Neuronal stem cell (in vitro differentiated cells): ENCODE results near the gene SVOPL.
"Not testable (repeated sequence)": the region's sequence is repeated elsewhere in the genome, so short reads cannot be mapped to it uniquely, and the experiment has no call there.

Source experiments
- DNase-seq: peaks from one replicate; pipeline ENCODE4 v3.0.0-alpha.2; 2013; ENCODE audit warnings: low spot score
- H2AFZ ChIP-seq: one replicate; pipeline ENCODE4 v1.6.1; 2013; ENCODE audit warnings: mild to moderate bottlenecking, low read length, inconsistent platforms
- H2AK5ac ChIP-seq: 2 replicates; pipeline ENCODE4 v1.6.1; 2013; ENCODE audit warnings: low read depth, mild to moderate bottlenecking, inconsistent platforms, low read length, moderate library complexity, mixed read lengths
- H2BK120ac ChIP-seq: 2 replicates; pipeline ENCODE4 v1.6.1; 2013; ENCODE audit warnings: low read depth, mild to moderate bottlenecking, inconsistent platforms, low read length, moderate library complexity, mixed read lengths
- H2BK12ac ChIP-seq: one replicate; pipeline ENCODE4 v1.6.1; 2013; ENCODE audit warnings: low read length, inconsistent platforms
- H2BK15ac ChIP-seq: 2 replicates; pipeline ENCODE4 v1.6.1; 2013; ENCODE audit warnings: mild to moderate bottlenecking, low read length, inconsistent platforms, mixed read lengths
- H2BK5ac ChIP-seq: one replicate; pipeline ENCODE4 v1.6.1; 2013; ENCODE audit warnings: inconsistent platforms, mild to moderate bottlenecking, low read length, moderate library complexity
- H3K14ac ChIP-seq: one replicate; pipeline ENCODE4 v1.6.1; 2013; ENCODE audit warnings: low read length, inconsistent platforms
- H3K18ac ChIP-seq: 2 replicates; pipeline ENCODE4 v1.6.1; 2013; ENCODE audit warnings: low read length, inconsistent platforms
- H3K23ac ChIP-seq: 2 replicates; pipeline ENCODE4 v1.6.1; 2013; ENCODE audit warnings: low read depth, mild to moderate bottlenecking, mixed read lengths, low read length, inconsistent platforms; ENCODE audit not compliant: poor library complexity
- H3K27ac ChIP-seq: replicated peaks from 3 replicates; pipeline ENCODE4 v1.5.1; 2013; ENCODE audit warnings: low read length, inconsistent platforms
- H3K27me3 ChIP-seq, 3 experiments: 2 replicates each; pipeline ENCODE4 v1.6.1; 2013; ENCODE audit warnings: low read length in 3 of 3, mild to moderate bottlenecking in 2 of 3, inconsistent platforms in 1 of 3, low read depth in 1 of 3, mixed read lengths in 1 of 3, moderate library complexity in 1 of 3; ENCODE audit not compliant: control insufficient read depth in 3 of 3, insufficient read depth in 3 of 3
- H3K36me3 ChIP-seq, 2 donors: replicated peaks in 1 of 2; 2 replicates each; pipeline ENCODE4 v1.6.1; 2013; ENCODE audit warnings: low read length in 2 of 2; ENCODE audit not compliant: control insufficient read depth in 2 of 2, insufficient read depth in 2 of 2
- H3K4ac ChIP-seq: 2 replicates; pipeline ENCODE4 v1.6.1; 2013; ENCODE audit warnings: inconsistent platforms, mild to moderate bottlenecking, low read length, moderate library complexity
- H3K4me1 ChIP-seq, 2 donors: 1 replicate in 1 of 2; 2 replicates in 1 of 2; pipeline ENCODE4 v1.6.1; 2013; ENCODE audit warnings: low read length in 2 of 2, low read depth in 1 of 2; ENCODE audit not compliant: control insufficient read depth in 2 of 2, insufficient read depth in 1 of 2
- H3K4me2 ChIP-seq: one replicate; pipeline ENCODE4 v1.6.1; 2013; ENCODE audit warnings: mild to moderate bottlenecking, low read length, inconsistent platforms; ENCODE audit not compliant: insufficient read depth, poor library complexity, severe bottlenecking
- H3K4me3 ChIP-seq, 2 donors: 2 replicates each; pipeline ENCODE4 v1.5.1; 2013; ENCODE audit warnings: low read length in 2 of 2, mild to moderate bottlenecking in 2 of 2, inconsistent platforms in 1 of 2, moderate library complexity in 1 of 2
- H3K79me1 ChIP-seq: one replicate; pipeline ENCODE4 v1.6.1; 2013; ENCODE audit warnings: low read depth, mild to moderate bottlenecking, inconsistent platforms, low read length, moderate library complexity
- H3K9ac ChIP-seq: one replicate; pipeline ENCODE4 v1.6.1; 2013; ENCODE audit warnings: mild to moderate bottlenecking, low read depth, low read length, inconsistent platforms; ENCODE audit not compliant: poor library complexity
- H3K9me3 ChIP-seq, 2 donors: replicated peaks in 1 of 2; 2 replicates each; pipeline versions ENCODE3 to v1.6.1; 2013; ENCODE audit warnings: low read length in 2 of 2, mild to moderate bottlenecking in 2 of 2, inconsistent platforms in 1 of 2, low read depth in 1 of 2, mixed read lengths in 1 of 2, moderate library complexity in 1 of 2; ENCODE audit not compliant: control insufficient read depth in 2 of 2, insufficient read depth in 1 of 2
- H4K8ac ChIP-seq: one replicate; pipeline ENCODE4 v1.6.1; 2013; ENCODE audit warnings: low read depth, mild to moderate bottlenecking, inconsistent platforms, low read length, moderate library complexity
- H4K91ac ChIP-seq: one replicate; pipeline ENCODE4 v1.6.1; 2013; ENCODE audit warnings: low read length, low read depth, mild to moderate bottlenecking, inconsistent platforms; ENCODE audit not compliant: poor library complexity
- WGBS, 2 donors: extraction: QIAGEN DNeasy Blood & Tissue Kit; methylation state at CpG; one replicate each; pipeline ENCODE4 v1.1.7; 2013; ENCODE audit warnings: missing lambda C conversion rate in 2 of 2, mixed read lengths in 1 of 2; ENCODE audit not compliant: insufficient read length in 2 of 2, insufficient replicate concordance in 1 of 2; ENCODE audit errors: extremely low coverage in 2 of 2; 5-methylcytosine and 5-hydroxymethylcytosine counted together

SVOPL gene

DNA sequence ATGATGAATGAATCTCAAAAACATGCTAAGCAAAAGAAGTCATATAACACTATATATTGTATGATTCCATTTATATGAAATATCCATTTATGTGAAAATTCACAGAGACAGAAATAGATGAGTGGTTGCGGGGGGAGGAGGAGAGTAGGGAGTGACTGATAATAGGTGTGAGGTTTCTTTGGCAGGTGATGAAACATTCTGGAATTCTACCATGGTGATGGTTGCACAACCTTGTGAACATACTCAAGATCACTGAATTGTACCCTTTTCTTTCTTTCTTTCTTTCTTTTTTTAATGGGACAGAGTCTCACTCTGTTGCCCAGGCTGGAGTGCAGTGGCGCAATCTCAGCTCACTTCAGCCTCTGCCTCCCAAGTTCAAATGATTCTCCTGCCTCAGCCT is 10.7 kb downstream of the SVOPL start:
- H3K79me1 ChIP-seq = no peaks in the 10 kb centered on the region
- no peak overlapping the region for H3K27ac ChIP-seq
- H2BK5ac ChIP-seq = no peak overlapping the region
- no peak overlapping the region for H2BK12ac ChIP-seq
- no peak overlapping the region for H3K23ac ChIP-seq
- H3K4me2 ChIP-seq = no peak overlapping the region
- H3K4me3 ChIP-seq = no peak overlapping the region
- H4K8ac ChIP-seq = no peak overlapping the region
- H3K9me3 ChIP-seq = no peaks in the 10 kb centered on the region
- DNase-seq = no peak
- H3K27me3 ChIP-seq = no peaks in the 10 kb centered on the region
- no peak overlapping the region for H3K4ac ChIP-seq
- H2AK5ac ChIP-seq = no peak overlapping the region
- H3K36me3 ChIP-seq = no peaks in the 10 kb centered on the region
- H3K4me1 ChIP-seq = no peaks in the 10 kb centered on the region
- no peak overlapping the region for H3K9ac ChIP-seq
- H2BK15ac ChIP-seq = no peak overlapping the region
- no peak overlapping the region for H4K91ac ChIP-seq
- H3K14ac ChIP-seq = no peak overlapping the region
- no peak overlapping the region for H2AFZ ChIP-seq
- H2BK120ac ChIP-seq = no peak overlapping the region
- WGBS, 2 donors = 100% methylated on average over 1 of the region's 2 CpGs; no CpG with 5 or more reads in 1 of the 2 donors
- H3K18ac ChIP-seq = no peak overlapping the region

DNA sequence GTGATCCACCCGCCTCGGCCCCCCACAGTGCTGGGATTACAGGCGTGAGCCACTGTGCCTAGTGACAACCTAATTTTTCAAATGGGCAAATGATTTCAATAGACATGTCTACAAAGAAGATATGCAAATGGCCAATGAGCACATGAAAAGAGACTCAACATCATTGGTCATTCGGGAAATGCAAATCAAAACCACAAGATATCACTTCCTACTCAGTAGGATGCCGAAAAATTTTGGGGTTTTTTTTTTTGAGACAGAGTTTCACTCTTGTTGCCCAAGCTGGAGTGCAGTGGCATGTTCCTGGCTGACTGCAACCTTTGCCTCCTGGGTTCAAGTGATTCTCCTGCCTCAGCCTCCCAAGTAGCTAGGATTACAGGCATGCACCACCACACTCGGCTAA is 13.1 kb downstream of the SVOPL start:
- H2BK12ac ChIP-seq, H2BK5ac ChIP-seq: not testable (repeated sequence)

DNA sequence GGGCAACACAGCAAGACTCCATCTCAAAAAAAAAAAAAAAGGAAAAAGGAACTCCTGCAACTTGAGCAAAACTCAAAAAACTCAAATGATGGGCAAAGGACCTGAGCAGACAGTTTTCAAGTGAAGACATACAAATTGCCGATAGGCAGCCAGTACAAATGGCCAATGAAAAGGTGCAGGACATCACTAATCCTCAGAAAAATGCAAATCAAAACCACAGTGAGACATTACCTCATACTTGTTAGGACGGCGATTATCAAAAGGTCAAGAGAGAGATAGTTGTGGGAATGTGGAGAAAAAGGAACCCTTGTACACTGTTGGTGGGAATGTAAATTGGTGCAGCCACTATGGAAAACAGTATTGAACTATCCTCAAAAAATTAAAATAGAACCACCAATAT is 16.8 kb downstream of the SVOPL start:
- Histone ChIP-seq H3K4ac (no peak overlapping the region), H2AK5ac (no peak overlapping the region)
- no CpG with 5 or more reads among the region's 3 CpGs for WGBS, 2 donors

More for the DNA sequence above, 13.1 kb downstream of the SVOPL start:
- not testable (repeated sequence) for H2AFZ ChIP-seq, H3K4me2 ChIP-seq, H2BK15ac ChIP-seq, H3K27me3 ChIP-seq, H3K9ac ChIP-seq, H3K27ac ChIP-seq, H3K79me1 ChIP-seq, H2AK5ac ChIP-seq, H2BK120ac ChIP-seq, H3K4me3 ChIP-seq, H3K18ac ChIP-seq, H4K8ac ChIP-seq, H3K36me3 ChIP-seq, H3K23ac ChIP-seq, DNase-seq, H3K9me3 ChIP-seq, H3K14ac ChIP-seq, H4K91ac ChIP-seq, H3K4me1 ChIP-seq, H3K4ac ChIP-seq
- whole genome bisulfite sequencing, 2 donors = no CpG with 5 or more reads among the region's 6 CpGs

DNA sequence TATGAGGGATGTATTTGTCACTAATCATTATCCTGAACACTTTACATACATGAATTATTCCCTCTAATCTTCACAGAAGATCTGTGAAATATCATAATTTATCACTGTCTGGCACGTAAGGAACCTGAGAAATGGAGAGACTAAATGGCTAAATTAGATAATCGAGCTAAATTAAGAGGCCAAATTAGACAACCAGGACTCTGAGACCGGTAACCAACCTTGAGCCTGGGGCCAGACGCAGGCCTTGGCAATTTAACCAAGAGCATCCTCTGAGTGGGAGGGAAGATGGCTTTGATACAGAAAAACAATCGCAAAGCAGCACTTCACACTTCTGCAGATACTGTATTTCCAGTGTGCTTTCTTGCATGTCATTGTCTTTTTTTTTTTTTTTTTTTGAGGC is 21.4 kb downstream of the SVOPL start:
- Histone ChIP-seq H3K4me3 (no peak overlapping the region), H3K14ac (no peak overlapping the region), H3K27me3 (peaks cover 0 to 4% (median 0%) of the 10 kb centered on the region in 3 experiments), H2BK12ac (no peak overlapping the region), H3K4me1 (no peaks in the 10 kb centered on the region), H3K23ac (no peak overlapping the region), H3K79me1 (no peaks in the 10 kb centered on the region), H3K27ac (no peak overlapping the region), H2BK15ac (no peak overlapping the region), H3K4me2 (no peak overlapping the region), H2AFZ (no peak overlapping the region), H3K4ac (no peak overlapping the region), H3K18ac (no peak overlapping the region), H3K9ac (no peak overlapping the region), H3K36me3 (no peaks in the 10 kb centered on the region), H3K9me3 (no peaks in the 10 kb centered on the region), H2AK5ac (no peak overlapping the region), H2BK120ac (no peak overlapping the region), H4K8ac (no peak overlapping the region), H4K91ac (no peak overlapping the region), H2BK5ac (no peak overlapping the region)
- DNase-seq = no peak
- no CpG with 5 or more reads among the region's 5 CpGs for WGBS, 2 donors

More for the DNA sequence above, 16.8 kb downstream of the SVOPL start:
- H3K27me3 ChIP-seq = no peaks in the 10 kb centered on the region
- H3K4me3 ChIP-seq = no peak overlapping the region
- H2AFZ ChIP-seq = no peak overlapping the region
- no peak overlapping the region for H2BK5ac ChIP-seq
- no peaks in the 10 kb centered on the region for H3K9me3 ChIP-seq
- H3K18ac ChIP-seq = no peak overlapping the region
- no peak overlapping the region for H3K27ac ChIP-seq
- no peak overlapping the region for H3K4me2 ChIP-seq
- no peak overlapping the region for H4K8ac ChIP-seq
- H4K91ac ChIP-seq = no peak overlapping the region
- no peak for DNase-seq
- H3K23ac ChIP-seq = no peak overlapping the region
- H2BK12ac ChIP-seq = no peak overlapping the region
- H3K79me1 ChIP-seq = no peaks in the 10 kb centered on the region
- no peak overlapping the region for H3K9ac ChIP-seq
- no peaks in the 10 kb centered on the region for H3K36me3 ChIP-seq
- H2BK120ac ChIP-seq = no peak overlapping the region
- no peak overlapping the region for H3K14ac ChIP-seq
- no peak overlapping the region for H2BK15ac ChIP-seq
- H3K4me1 ChIP-seq = no peaks in the 10 kb centered on the region
